ENCODE results near the gene OSBPL10. TPM values are rescaled to one million over a fixed set of nuclear protein-coding genes. Genes with fewer than 3 reads are reported as not detected.

The OSBPL10 gene
- polyA plus RNA-seq, 3 donors from 2014 or later, result 0.19 to 0.50 TPM; not detected in 1

GRCh38 chr3:31709526-31709925, 271.5 kb downstream of the OSBPL10 start:
- DNase-seq, result no peak
- Mint-ChIP-seq H3K4me1 (peaks cover 0 to 5% of the 10 kb centered on the region in 2 donors), H3K4me3 (no peak overlapping the region), H3K27ac (no peak overlapping the region), H3K36me3 (no peaks in the 10 kb centered on the region), H3K9me3 (peaks cover 0 to 3% (median 0%) of the 10 kb centered on the region in 6 donors), H3K27me3 (ENCODE audit: low read depth in 3 of 3) (peaks cover 1 to 5% (median 2%) of the 10 kb centered on the region in 3 donors)

GRCh38 chr3:31709005-31709404, 272.1 kb downstream of the OSBPL10 start:
- Mint-ChIP-seq H3K4me3 (no peak overlapping the region), H3K27ac (no peak overlapping the region), H3K9me3 (peaks cover 0 to 3% (median 0%) of the 10 kb centered on the region in 6 donors), H3K4me1 (peaks cover 0 to 6% of the 10 kb centered on the region in 2 donors), H3K27me3 (ENCODE audit: low read depth in 3 of 3) (peaks cover 1 to 3% (median 2%) of the 10 kb centered on the region in 3 donors), H3K36me3 (no peaks in the 10 kb centered on the region)
- DNase-seq, result no peak

- DNase-seq, result no peak
- no peak overlapping the region for H3K4me3 Mint-ChIP-seq
- no peak overlapping the region for H3K27ac Mint-ChIP-seq
- H3K9me3 Mint-ChIP-seq, result no peaks in the 10 kb centered on the region
- H3K4me1 Mint-ChIP-seq, result peaks cover 0 to 6% of the 10 kb centered on the region in 2 donors
- no peaks in the 10 kb centered on the region for H3K36me3 Mint-ChIP-seq
- H3K27me3 Mint-ChIP-seq (ENCODE audit: low read depth in 3 of 3), result peaks cover 0 to 2% (median 1%) of the 10 kb centered on the region in 3 donors
Measured at GRCh38 chr3:31707286-31707685, 273.8 kb downstream of the OSBPL10 start.

- H3K27ac Mint-ChIP-seq, result no peak overlapping the region
- H3K4me1 Mint-ChIP-seq, result peaks cover 0 to 6% of the 10 kb centered on the region in 2 donors
- no peak for DNase-seq
- peaks cover 0 to 4% (median 3%) of the 10 kb centered on the region in 3 donors for H3K27me3 Mint-ChIP-seq (ENCODE audit: low read depth in 3 of 3)
- no peak overlapping the region for H3K4me3 Mint-ChIP-seq
- H3K9me3 Mint-ChIP-seq, result no peaks in the 10 kb centered on the region
- H3K36me3 Mint-ChIP-seq, result no peaks in the 10 kb centered on the region
Measured at GRCh38 chr3:31705736-31706135, 275.3 kb downstream of the OSBPL10 start.

- H3K4me1 Mint-ChIP-seq, result peaks cover 0 to 6% of the 10 kb centered on the region in 2 donors
- H3K4me3 Mint-ChIP-seq, result no peak overlapping the region
- H3K36me3 Mint-ChIP-seq, result no peaks in the 10 kb centered on the region
- DNase-seq, result no peak
- H3K27me3 Mint-ChIP-seq (ENCODE audit: low read depth in 3 of 3), result peaks cover 2 to 4% (median 3%) of the 10 kb centered on the region in 3 donors
- H3K27ac Mint-ChIP-seq, result peak overlapping the region in 1 of 6 donors; percentile 62
- H3K9me3 Mint-ChIP-seq, result no peaks in the 10 kb centered on the region
Measured at GRCh38 chr3:31704591-31705179, 276.4 kb downstream of the OSBPL10 start.

- H3K27me3 Mint-ChIP-seq (ENCODE audit: low read depth in 3 of 3), result peaks cover 2 to 4% (median 3%) of the 10 kb centered on the region in 3 donors
- H3K27ac Mint-ChIP-seq, result no peak overlapping the region
- no peak overlapping the region for H3K4me3 Mint-ChIP-seq
- H3K4me1 Mint-ChIP-seq, result peaks cover 0 to 6% of the 10 kb centered on the region in 2 donors
- DNase-seq, result no peak
- H3K36me3 Mint-ChIP-seq, result no peaks in the 10 kb centered on the region
- H3K9me3 Mint-ChIP-seq, result no peaks in the 10 kb centered on the region
Measured at GRCh38 chr3:31704156-31704555, 276.9 kb downstream of the OSBPL10 start.

GRCh38 chr3:31701286-31701685, 279.8 kb downstream of the OSBPL10 start:
- H3K27ac Mint-ChIP-seq, result no peak overlapping the region
- no peaks in the 10 kb centered on the region for H3K9me3 Mint-ChIP-seq
- H3K27me3 Mint-ChIP-seq (ENCODE audit: low read depth in 3 of 3), result peaks cover 2 to 4% (median 2%) of the 10 kb centered on the region in 3 donors
- H3K4me1 Mint-ChIP-seq, result peaks cover 0 to 6% of the 10 kb centered on the region in 2 donors
- H3K4me3 Mint-ChIP-seq, result no peak overlapping the region
- no peak for DNase-seq
- no peaks in the 10 kb centered on the region for H3K36me3 Mint-ChIP-seq

- Mint-ChIP-seq H3K36me3 (no peaks in the 10 kb centered on the region), H3K27ac (no peak overlapping the region), H3K27me3 (ENCODE audit: low read depth in 3 of 3) (peaks cover 2% of the 10 kb centered on the region in 3 donors), H3K4me1 (peaks cover 0 to under 1% of the 10 kb centered on the region in 2 donors), H3K4me3 (no peak overlapping the region), H3K9me3 (no peaks in the 10 kb centered on the region)
- DNase-seq, result no peak
Measured at GRCh38 chr3:31699309-31699953, 281.6 kb downstream of the OSBPL10 start.

GRCh38 chr3:31696815-31697548, 284.1 kb downstream of the OSBPL10 start:
- H3K27ac Mint-ChIP-seq, result no peak overlapping the region
- H3K4me1 Mint-ChIP-seq, result no peaks in the 10 kb centered on the region
- H3K36me3 Mint-ChIP-seq, result no peaks in the 10 kb centered on the region
- H3K9me3 Mint-ChIP-seq, result no peaks in the 10 kb centered on the region
- peaks cover 2% of the 10 kb centered on the region in 3 donors for H3K27me3 Mint-ChIP-seq (ENCODE audit: low read depth in 3 of 3)
- DNase-seq, result no peak
- H3K4me3 Mint-ChIP-seq, result no peak overlapping the region

- Mint-ChIP-seq H3K36me3 (no peaks in the 10 kb centered on the region), H3K4me3 (no peak overlapping the region), H3K27me3 (ENCODE audit: low read depth in 3 of 3) (peaks cover 0 to 2% (median 0%) of the 10 kb centered on the region in 3 donors), H3K9me3 (no peaks in the 10 kb centered on the region), H3K27ac (no peak overlapping the region), H3K4me1 (no peaks in the 10 kb centered on the region)
- DNase-seq, result no peak
Measured at GRCh38 chr3:31696009-31696297, 285.1 kb downstream of the OSBPL10 start.

GRCh38 chr3:31695280-31696008, 285.6 kb downstream of the OSBPL10 start:
- Mint-ChIP-seq H3K9me3 (no peaks in the 10 kb centered on the region), H3K27ac (no peak overlapping the region), H3K27me3 (ENCODE audit: low read depth in 3 of 3) (peaks cover 0 to 2% (median 0%) of the 10 kb centered on the region in 3 donors), H3K4me1 (no peaks in the 10 kb centered on the region), H3K36me3 (no peaks in the 10 kb centered on the region), H3K4me3 (no peak overlapping the region)
- DNase-seq, result peak in 1 of 3 donors; percentile 22

- Mint-ChIP-seq H3K4me1 (no peaks in the 10 kb centered on the region), H3K27ac (no peak overlapping the region), H3K36me3 (no peaks in the 10 kb centered on the region), H3K9me3 (peaks cover 0 to 3% (median 0%) of the 10 kb centered on the region in 6 donors), H3K27me3 (ENCODE audit: low read depth in 3 of 3) (peaks cover 0 to 2% (median 0%) of the 10 kb centered on the region in 3 donors), H3K4me3 (no peak overlapping the region)
- DNase-seq, result no peak
Measured at GRCh38 chr3:31693346-31693745, 287.7 kb downstream of the OSBPL10 start.

GRCh38 chr3:31692751-31693150, 288.3 kb downstream of the OSBPL10 start:
- H3K27me3 Mint-ChIP-seq (ENCODE audit: low read depth in 3 of 3), result peaks cover 0 to 2% (median 0%) of the 10 kb centered on the region in 3 donors
- peaks cover 0 to 3% (median 0%) of the 10 kb centered on the region in 6 donors for H3K9me3 Mint-ChIP-seq
- no peak overlapping the region for H3K27ac Mint-ChIP-seq
- H3K4me3 Mint-ChIP-seq, result no peak overlapping the region
- no peak for DNase-seq
- no peaks in the 10 kb centered on the region for H3K4me1 Mint-ChIP-seq
- H3K36me3 Mint-ChIP-seq, result no peaks in the 10 kb centered on the region

GRCh38 chr3:31690771-31691170, 290.3 kb downstream of the OSBPL10 start:
- DNase-seq, result no peak
- H3K36me3 Mint-ChIP-seq, result no peaks in the 10 kb centered on the region

More at GRCh38 chr3:31690771-31691170, 290.3 kb downstream of the OSBPL10 start:
- Mint-ChIP-seq H3K9me3 (peaks cover 0 to 3% (median 0%) of the 10 kb centered on the region in 6 donors), H3K27me3 (ENCODE audit: low read depth in 3 of 3) (peaks cover 0 to 9% (median 0%) of the 10 kb centered on the region in 3 donors), H3K4me1 (no peaks in the 10 kb centered on the region), H3K4me3 (no peak overlapping the region), H3K27ac (peak overlapping the region in 1 of 6 donors; percentile 2)

All from immature natural killer cell (primary cell).